ENCODE measurements around the gene SLC1A2. TPM values are rescaled to one million over a fixed set of nuclear protein-coding genes. Genes with fewer than 3 reads are reported as not detected.

The SLC1A2 gene
- total and polyA plus RNA-seq, 2 experiments from 2014 or later, result 0.70 to 2.8 TPM

DNA sequence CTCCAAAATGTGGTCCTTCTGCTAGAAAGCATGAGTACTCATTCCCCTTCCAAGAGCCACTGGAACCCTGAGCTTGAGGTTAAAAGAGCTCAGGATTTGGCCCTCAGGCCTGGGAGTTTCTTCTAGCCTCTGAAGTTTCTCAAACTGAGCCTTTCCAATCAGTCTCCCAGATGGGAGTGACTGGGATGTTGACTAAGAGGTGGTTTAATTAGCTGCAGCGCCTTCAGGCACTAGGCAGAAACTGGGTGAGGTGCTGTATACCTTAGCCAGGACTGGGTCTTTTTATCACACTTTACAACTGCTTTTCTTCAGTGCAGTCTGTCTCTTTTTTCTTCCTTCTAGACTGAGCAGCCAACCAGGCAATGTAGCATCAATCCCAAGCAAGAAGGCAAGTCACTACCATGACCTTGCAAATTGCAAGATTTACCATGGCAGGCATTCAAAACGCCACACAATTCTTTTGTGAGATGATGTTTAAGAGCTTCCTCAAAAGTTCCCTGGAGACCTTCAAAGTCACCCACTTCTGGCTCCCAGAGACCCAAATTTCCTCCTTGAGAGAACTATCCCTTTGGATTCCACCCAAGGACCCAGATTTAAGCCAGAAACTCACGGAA is 93.0 kb downstream of the SLC1A2 start (continued):
- TF ChIP-seq, protein P1, sequence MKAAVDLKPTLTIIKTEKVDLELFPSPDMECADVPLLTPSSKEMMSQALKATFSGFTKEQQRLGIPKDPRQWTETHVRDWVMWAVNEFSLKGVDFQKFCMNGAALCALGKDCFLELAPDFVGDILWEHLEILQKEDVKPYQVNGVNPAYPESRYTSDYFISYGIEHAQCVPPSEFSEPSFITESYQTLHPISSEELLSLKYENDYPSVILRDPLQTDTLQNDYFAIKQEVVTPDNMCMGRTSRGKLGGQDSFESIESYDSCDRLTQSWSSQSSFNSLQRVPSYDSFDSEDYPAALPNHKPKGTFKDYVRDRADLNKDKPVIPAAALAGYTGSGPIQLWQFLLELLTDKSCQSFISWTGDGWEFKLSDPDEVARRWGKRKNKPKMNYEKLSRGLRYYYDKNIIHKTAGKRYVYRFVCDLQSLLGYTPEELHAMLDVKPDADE (IDR thresholded peaks at IDR 0.05), result no peak
- TF ChIP-seq, protein P2, sequence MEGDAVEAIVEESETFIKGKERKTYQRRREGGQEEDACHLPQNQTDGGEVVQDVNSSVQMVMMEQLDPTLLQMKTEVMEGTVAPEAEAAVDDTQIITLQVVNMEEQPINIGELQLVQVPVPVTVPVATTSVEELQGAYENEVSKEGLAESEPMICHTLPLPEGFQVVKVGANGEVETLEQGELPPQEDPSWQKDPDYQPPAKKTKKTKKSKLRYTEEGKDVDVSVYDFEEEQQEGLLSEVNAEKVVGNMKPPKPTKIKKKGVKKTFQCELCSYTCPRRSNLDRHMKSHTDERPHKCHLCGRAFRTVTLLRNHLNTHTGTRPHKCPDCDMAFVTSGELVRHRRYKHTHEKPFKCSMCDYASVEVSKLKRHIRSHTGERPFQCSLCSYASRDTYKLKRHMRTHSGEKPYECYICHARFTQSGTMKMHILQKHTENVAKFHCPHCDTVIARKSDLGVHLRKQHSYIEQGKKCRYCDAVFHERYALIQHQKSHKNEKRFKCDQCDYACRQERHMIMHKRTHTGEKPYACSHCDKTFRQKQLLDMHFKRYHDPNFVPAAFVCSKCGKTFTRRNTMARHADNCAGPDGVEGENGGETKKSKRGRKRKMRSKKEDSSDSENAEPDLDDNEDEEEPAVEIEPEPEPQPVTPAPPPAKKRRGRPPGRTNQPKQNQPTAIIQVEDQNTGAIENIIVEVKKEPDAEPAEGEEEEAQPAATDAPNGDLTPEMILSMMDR (conservative IDR thresholded peaks at IDR 0.05; ENCODE audit: low read depth in 2 of 2), result no peak

DNA sequence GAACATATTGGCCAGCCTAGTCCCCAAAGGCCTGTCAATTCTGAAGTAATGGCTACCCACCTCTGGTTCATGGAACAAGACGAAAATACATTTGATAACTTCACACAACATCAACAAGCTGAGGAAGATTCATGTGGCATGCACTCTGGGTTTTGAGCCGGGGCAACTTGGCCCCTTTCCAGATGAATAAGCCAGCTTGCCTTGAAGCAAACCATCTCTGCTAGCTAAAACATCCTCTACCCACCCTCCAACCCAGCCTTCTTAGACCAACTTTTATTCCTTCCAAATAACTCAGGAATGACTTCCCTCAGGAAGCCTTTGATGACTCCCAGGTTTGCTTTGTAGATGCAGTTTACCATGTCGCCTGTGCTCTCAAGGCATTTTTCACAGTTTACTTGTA is 94.4 kb downstream of the SLC1A2 start:
- no peak for ATAC-seq
- H3K9me3 Mint-ChIP-seq, result no peaks in the 10 kb centered on the region
- no peak for DNase-seq (ENCODE audit: low spot score)

More for the DNA sequence above, 94.4 kb downstream of the SLC1A2 start:
- H3K4me1 ChIP-seq (ENCODE audit: insufficient read depth), result peaks cover 16% of the 10 kb centered on the region
- Mint-ChIP-seq H3K27me3 (ENCODE audit: insufficient read depth, low read depth, poor library complexity) (peaks cover under 1% of the 10 kb centered on the region), H3K36me3 (ENCODE audit: low read depth) (no peaks in the 10 kb centered on the region), H3K4me1 (peaks cover 19% of the 10 kb centered on the region), H3K4me3 (no peak overlapping the region), H3K27ac (no peak overlapping the region)
- H3K27me3 ChIP-seq (ENCODE audit: insufficient read depth), result peaks cover 19% of the 10 kb centered on the region
- no peaks in the 10 kb centered on the region for H3K36me3 ChIP-seq (ENCODE audit: insufficient read depth)
- H2AFZ ChIP-seq, result no peak overlapping the region
- H4K20me1 ChIP-seq (replicated peaks; ENCODE audit: insufficient read depth), result 0 out of 2 replicates have a peak, but pooled peaks cover 4% of the 10 kb centered on the region
- H3K27ac ChIP-seq (ENCODE audit: low read depth), result no peak overlapping the region
- no peak overlapping the region for H3K4me3 ChIP-seq
- H3K9me2 ChIP-seq (ENCODE audit: insufficient read depth), result peaks cover 28% of the 10 kb centered on the region
- H3F3A ChIP-seq (replicated peaks; ENCODE audit: low read depth), result no peaks in the 10 kb centered on the region
- TF ChIP-seq, protein P2 (conservative IDR thresholded peaks at IDR 0.05; ENCODE audit: low read depth in 2 of 2), result no peak
- TF ChIP-seq EZH2 (IDR thresholded peaks at IDR 0.05; ENCODE audit: low read depth, unreplicated experiment) (no peak), JUNB (IDR thresholded peaks at IDR 0.05; ENCODE audit: unreplicated experiment) (no peak)
- TF ChIP-seq, protein P1 (IDR thresholded peaks at IDR 0.05), result no peak
- TF ChIP-seq, protein P3, sequence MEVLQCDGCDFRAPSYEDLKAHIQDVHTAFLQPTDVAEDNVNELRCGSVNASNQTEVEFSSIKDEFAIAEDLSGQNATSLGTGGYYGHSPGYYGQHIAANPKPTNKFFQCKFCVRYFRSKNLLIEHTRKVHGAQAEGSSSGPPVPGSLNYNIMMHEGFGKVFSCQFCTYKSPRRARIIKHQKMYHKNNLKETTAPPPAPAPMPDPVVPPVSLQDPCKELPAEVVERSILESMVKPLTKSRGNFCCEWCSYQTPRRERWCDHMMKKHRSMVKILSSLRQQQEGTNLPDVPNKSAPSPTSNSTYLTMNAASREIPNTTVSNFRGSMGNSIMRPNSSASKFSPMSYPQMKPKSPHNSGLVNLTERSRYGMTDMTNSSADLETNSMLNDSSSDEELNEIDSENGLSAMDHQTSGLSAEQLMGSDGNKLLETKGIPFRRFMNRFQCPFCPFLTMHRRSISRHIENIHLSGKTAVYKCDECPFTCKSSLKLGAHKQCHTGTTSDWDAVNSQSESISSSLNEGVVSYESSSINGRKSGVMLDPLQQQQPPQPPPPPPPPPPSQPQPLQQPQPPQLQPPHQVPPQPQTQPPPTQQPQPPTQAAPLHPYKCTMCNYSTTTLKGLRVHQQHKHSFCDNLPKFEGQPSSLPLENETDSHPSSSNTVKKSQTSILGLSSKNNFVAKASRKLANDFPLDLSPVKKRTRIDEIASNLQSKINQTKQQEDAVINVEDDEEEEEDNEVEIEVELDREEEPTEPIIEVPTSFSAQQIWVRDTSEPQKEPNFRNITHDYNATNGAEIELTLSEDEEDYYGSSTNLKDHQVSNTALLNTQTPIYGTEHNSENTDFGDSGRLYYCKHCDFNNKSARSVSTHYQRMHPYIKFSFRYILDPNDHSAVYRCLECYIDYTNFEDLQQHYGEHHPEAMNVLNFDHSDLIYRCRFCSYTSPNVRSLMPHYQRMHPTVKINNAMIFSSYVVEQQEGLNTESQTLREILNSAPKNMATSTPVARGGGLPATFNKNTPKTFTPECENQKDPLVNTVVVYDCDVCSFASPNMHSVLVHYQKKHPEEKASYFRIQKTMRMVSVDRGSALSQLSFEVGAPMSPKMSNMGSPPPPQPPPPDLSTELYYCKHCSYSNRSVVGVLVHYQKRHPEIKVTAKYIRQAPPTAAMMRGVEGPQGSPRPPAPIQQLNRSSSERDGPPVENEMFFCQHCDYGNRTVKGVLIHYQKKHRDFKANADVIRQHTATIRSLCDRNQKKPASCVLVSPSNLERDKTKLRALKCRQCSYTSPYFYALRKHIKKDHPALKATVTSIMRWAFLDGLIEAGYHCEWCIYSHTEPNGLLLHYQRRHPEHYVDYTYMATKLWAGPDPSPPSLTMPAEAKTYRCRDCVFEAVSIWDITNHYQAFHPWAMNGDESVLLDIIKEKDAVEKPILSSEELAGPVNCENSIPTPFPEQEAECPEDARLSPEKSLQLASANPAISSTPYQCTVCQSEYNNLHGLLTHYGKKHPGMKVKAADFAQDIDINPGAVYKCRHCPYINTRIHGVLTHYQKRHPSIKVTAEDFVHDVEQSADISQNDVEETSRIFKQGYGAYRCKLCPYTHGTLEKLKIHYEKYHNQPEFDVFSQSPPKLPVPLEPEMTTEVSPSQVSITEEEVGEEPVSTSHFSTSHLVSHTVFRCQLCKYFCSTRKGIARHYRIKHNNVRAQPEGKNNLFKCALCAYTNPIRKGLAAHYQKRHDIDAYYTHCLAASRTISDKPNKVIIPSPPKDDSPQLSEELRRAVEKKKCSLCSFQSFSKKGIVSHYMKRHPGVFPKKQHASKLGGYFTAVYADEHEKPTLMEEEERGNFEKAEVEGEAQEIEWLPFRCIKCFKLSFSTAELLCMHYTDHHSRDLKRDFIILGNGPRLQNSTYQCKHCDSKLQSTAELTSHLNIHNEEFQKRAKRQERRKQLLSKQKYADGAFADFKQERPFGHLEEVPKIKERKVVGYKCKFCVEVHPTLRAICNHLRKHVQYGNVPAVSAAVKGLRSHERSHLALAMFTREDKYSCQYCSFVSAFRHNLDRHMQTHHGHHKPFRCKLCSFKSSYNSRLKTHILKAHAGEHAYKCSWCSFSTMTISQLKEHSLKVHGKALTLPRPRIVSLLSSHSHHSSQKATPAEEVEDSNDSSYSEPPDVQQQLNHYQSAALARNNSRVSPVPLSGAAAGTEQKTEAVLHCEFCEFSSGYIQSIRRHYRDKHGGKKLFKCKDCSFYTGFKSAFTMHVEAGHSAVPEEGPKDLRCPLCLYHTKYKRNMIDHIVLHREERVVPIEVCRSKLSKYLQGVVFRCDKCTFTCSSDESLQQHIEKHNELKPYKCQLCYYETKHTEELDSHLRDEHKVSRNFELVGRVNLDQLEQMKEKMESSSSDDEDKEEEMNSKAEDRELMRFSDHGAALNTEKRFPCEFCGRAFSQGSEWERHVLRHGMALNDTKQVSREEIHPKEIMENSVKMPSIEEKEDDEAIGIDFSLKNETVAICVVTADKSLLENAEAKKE (CRISPR knock-in tag; IDR thresholded peaks at IDR 0.05), result no peak
- H3K79me2 ChIP-seq (replicated peaks; ENCODE audit: insufficient read depth), result no peaks in the 10 kb centered on the region
- no peak overlapping the region for H3K4me2 ChIP-seq

All from GM23338 (cell line).